NCI-H128 (cell line): ENCODE measurements around the gene BEST1.
"Not testable (repeated sequence)": the region's sequence is repeated elsewhere in the genome, so short reads cannot be mapped to it uniquely, and the experiment has no call there.

Source experiments
- DNase-seq: peaks from one replicate; lab custom pipeline; 2025; ENCODE audit not compliant: unreplicated experiment; lab: John Stamatoyannopoulos, UW

The BEST1 gene

DNA sequence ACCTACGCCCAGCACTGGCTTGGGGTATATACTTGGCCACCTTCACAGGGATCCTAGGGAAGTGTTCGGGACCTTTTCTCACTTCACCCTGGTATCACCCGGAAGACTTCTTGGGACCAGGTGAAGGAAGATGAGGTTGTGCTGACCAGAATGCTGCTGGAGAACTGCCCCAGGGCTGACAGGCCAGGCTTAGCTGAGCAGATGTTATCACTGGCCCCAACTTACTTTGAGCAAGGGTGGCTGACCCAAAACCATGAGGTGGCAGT, 12.8 kb downstream of the BEST1 start:
- DNase-seq = no peak

DNA sequence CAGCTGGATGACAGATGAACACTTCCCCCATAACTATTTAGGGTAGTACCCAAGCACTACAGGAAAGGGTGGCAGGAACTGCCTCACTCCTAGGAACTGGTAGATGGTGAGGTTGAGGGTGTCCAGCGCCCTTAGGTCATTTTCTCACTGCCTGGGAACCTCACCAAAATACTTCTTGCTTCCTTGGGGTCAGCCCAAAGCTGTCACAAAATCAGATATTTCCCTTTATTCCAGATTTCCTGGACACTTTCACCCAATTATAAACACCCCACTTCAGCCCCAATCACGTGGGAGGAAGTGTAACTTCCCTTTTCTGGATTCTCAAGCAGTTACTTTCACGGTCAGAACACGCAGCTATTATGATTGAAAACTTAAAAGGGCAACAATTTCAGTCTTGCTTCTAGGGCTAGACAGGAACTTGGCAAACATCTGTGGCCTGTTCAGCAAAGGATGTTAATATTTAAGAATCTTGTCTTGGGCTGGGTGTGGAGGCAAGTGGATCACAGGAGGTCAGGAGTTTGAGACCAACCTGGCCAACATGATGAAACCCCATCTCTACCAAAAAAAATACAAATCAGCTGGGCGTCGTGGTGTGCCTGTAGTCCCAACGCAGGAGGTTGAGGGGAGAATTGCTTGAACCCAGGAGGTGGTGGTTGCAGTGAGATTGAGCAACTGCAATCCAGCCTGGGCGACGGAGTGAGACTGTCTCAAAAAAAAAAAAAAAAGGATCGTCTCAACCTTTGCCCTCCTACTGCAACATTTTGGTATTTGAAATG, 13.3 kb downstream of the BEST1 start:
- DNase-seq = no peak

DNA sequence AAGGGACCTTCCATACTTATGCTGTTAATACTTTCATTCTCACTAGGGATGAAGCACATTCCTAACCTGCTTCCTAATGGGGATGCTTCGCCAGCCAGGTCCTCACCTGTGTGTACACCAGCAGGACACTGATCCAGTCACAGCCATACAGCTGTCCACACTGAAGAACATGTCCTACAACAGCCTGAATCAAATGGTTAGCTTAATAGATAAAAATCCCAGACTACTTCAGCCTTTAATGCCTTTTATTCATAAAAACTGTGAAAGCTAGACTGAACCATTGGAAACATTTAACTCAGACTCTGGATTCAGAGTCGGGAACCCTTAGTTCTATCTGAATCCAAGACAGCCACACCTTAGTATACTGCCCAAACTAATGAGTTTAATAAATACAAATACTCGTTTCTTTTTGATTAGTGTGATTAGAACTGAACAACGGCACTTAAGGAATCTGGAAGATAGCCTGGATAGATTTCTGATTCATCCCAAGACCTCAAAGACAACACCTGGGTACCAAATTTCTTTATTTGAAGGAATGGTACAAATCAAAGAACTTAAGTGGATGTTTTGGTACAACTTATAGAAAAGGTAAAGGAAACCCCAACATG, 14.0 kb downstream of the BEST1 start:
- no peak for DNase-seq

DNA sequence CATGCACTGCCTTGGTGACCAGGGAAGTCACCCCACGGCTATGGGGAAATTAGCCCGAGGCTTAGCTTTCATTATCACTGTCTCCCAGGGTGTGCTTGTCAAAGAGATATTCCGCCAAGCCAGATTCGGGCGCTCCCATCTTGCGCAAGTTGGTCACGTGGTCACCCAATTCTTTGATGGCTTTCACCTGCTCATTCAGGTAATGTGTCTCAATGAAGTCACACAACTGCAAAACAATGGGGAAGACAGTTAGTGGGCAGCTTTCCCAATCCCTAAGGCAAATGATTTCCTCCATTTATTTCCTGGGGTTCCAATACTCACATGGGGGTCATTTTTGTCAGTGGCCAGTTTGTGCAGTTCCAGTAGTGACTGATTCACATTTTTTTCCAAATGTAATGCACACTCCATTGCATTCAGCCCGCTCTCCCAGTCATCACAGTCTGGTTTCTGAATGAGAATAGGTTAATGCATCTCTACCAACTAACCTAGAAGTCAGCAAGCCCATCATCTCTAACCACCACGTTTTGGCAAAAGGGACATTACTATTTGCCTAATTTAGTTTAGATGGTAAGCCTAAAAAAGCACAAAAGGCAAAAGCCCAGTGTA, 14.6 kb downstream of the BEST1 start:
- DNase-seq = not testable (repeated sequence)

DNA sequence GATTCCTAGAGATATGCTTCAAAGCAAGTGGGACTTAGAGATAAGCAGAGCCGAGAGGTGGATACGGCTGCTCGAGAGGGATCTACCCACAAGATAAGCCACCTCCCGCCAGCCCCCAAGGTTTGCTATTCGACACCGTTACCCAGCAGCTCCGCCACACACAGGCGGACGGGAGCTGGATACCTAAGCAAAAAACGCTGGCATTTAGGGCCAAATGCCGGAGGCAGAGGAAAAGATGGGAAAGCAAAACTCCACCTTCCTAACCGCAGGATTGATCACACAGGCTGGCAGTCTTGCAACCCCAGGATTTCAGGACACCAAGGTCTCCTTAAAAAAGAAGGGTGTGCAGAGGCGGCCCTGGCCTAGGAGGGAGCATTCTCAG, 16.6 kb downstream of the BEST1 start:
- DNase-seq = no peak

DNA sequence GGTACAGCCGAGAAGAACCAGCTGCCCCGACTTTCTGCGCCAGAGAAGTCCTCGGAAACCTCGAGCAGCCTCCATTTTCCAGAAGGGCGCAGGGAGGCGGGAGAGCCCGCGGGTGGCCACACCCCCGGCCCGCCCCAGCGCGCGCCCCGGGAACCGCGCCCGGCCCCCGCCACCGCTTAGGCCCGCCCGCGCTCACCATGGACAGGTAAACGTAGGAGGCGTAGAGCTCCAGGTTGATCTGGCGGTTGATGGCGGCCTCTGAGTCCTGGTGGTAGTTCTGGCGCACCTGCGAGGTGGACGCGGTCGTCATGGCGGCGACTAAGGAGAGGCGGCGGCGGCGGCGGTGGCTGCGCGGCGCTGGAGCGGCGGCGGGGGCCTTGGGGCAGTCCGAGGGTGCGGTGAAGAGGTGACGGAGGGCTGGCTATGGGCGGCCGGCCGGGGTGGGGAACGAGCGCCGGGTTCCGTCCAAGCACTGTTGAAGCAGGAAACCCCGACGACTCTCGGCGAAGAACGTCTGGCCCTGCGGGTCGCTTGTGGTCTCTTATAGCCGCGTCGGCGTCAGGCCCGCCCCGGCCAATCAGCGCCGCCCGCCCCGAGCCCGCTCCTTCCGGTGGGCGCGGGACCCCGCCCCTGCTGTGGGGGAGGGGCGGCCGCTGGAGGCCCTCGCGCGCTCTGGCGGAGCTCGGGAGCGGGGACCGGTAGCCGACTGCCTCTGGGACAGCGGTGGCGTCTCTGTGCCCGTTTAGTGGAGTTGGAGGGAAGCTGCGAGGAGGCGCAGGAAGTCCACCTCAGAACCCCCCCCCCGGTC, 17.2 kb downstream of the BEST1 start, which contains the start of gene FTH1:
Gene FTH1 (minus strand): TSS at position 519 of the 808 bp plus-strand sequence. CDS start 209 bp downstream, at position 310.
- peak; percentile 85 for DNase-seq

DNA sequence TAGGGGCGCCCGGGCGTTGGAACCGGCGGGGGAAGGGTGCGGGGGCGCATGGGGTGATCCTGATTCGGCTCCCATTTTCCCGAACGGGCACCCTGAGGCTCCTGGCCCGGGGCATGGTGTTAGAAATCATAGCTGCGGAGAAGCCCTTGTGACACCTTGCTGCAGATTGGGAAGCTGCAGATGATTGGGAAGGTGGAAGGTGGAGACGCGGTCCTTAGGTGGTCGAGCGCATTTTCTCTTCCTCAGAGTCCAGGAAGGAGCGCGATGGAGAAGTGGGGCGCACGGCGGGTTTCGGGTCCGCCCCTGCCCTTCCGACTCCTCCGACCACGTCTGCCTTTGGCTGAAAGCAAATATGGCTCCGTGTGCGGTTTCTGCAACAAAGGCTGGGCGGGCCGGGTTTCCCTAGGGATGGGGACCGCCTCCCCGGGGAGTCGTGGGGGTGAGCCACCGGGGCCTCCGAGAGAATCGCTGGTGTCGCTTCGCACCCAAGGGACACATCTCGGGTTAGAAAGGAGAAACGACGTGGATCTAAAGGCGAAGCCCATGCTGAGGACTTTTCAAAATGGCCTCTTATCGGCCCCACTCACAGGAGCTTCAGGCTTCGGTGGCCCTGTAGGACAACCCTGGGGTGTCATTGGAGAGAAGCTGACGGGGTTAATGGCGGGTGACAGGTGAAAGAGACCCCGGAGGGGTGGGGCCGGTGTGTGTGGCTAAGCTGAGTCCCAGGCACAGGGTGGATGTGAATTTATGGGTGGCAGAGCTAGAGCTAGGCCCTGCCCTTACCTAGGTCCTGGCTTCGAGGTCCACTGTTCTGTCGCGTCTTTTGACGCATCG, 18.0 kb downstream of the BEST1 start:
- no peak for DNase-seq

DNA sequence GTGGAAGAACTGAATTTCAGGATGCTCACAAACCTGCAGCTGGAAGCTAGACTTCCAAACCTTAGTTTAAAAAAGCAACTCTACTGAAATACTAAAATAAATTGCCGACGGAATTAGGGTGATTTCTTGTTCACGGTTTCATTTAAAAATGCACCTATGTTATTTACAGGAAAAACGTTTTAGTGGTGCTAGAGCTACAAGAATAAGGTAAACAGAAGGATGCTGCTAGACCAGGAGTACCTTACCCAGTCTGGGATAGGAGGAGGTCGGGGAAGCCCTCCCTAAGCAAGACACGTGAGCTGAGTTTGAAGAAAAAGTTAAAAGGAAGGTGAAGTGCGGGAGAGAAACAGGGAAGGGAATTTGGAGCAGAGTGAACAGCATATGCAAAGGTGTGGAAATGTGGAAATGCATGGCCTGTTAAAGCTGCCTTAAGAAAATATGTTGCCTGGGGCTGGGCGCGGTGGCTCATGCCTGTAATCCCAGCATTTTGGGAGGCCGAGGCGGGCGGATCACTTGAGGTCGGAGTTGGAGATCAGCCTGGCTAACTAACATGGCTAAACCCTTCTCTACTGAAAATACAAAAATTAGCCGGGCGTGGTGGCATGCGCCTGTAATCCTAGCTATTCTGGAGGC, 18.7 kb downstream of the BEST1 start:
- no peak for DNase-seq

DNA sequence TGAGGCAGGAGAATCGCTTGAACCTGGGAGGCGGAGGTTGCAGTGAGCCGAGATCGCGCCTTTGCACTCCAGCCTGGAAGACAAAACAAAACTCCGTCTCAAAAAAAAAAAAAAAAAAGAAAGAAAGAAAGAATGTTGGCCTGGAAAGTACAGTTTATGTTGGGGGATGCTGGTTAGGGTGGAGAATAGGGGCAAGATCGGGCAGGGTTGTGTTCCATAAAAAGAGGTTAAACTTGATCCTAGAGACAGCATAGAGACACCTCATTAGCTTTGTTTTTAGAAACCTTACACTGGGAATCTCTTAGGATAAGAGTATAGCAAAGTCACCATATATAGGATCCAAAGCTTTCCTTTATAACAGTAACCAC, 19.2 kb downstream of the BEST1 start:
- DNase-seq = no peak

DNA sequence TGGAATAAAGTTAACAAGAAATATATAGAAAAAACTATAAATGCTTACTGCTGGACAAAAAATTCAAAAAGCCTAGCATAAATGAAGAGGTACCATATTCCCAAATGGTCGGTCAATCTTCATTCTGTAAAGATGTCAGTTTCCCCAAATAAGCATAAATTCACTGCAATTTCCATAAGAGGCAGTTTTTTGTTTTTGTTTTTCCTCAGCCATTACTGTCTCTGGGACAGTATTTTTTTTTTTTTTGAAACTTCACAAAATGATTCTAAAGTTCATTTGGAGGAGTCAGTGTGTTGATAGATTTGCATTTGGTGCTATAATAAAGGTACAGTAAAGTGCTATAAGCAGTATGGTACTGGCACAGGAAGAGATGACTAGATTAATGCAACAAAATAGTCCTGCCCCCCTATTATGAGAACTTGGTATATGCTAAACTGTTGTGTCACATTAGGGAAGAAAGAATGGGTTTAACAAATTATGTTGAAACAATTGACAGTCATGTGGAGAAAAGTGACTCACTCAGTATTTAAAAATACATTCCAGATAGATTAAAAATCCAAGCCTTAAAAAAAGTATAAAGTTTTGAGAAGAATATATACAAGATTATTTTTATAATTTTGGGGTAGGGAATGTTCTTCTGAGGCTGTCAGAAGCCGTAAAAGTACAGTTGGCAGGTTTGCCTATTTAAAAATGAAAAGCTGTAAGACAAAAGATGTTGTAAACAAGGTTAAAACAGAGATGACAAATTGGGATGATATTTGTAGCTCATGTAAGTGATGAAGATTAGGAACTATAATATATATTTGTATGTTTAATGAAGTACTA, 19.9 kb downstream of the BEST1 start:
- DNase-seq = no peak

DNA sequence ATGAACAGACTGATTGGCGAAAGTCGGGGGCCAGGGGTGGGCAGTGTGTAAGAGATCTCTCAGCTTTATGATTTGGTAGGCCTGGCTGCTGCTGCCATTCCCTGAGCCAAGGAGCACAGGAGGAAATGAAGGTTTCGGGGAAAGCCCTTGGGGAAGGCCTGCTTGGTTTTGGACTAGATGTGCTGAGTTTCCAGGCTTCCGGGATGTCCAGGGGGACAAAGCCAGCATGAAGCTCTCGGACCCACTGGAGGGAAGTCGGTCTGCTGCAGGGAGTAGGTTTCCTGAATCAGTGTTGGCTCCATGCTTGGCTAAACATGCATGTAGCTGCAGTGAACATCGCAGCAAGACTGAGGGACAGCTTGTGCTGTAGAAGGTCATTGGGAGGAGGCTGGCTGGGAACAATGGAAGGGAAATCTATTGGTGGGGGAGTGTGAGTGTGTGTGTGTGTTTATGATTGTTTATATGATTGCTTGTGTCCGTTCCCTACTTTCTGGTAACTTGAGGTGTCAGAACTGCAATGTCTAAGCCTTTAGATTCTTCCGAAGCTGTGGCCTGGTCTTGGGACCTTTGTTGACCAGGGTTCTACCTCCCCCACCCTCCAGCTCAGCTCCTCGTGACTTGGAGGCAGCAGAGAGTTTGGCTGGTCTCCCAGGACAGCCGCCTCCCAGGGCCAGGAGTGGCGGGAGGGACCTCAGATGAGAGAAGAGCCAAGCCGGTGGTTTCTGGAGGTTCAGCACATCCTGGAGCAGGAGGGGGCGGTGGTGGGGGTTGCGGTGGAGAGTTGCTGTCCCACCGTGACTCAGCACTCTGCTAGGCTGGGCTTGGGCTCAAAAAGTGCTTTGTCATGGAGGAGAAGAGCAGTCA, 21.3 kb downstream of the BEST1 start:
- DNase-seq = no peak

DNA sequence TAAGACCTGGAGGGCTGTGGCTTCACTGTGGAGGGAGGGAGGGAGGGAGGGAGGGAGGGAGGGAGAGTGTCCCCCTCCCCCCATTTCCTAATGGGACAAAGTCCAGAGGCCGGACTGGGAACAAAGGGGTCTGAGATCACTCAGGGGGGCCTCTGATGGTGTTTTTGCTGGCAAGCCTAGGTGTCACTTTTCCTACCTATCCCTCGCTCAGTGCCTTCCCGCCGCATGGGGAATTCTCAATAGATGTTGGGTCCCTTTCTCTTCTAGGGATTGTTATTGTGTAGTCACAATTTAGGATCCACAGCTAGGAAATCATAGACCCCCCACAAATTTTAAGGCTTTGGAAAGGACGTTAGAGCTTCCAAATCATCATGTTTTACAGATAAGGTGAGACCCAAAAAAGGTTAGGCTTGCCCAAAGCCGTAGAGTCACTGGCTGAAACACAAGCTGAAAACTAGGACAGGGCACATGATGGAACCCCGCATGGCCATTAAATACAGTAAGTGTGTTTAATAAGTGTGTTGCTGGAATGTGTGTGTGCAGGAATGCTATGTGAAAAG, 22.0 kb downstream of the BEST1 start:
- DNase-seq = no peak

DNA sequence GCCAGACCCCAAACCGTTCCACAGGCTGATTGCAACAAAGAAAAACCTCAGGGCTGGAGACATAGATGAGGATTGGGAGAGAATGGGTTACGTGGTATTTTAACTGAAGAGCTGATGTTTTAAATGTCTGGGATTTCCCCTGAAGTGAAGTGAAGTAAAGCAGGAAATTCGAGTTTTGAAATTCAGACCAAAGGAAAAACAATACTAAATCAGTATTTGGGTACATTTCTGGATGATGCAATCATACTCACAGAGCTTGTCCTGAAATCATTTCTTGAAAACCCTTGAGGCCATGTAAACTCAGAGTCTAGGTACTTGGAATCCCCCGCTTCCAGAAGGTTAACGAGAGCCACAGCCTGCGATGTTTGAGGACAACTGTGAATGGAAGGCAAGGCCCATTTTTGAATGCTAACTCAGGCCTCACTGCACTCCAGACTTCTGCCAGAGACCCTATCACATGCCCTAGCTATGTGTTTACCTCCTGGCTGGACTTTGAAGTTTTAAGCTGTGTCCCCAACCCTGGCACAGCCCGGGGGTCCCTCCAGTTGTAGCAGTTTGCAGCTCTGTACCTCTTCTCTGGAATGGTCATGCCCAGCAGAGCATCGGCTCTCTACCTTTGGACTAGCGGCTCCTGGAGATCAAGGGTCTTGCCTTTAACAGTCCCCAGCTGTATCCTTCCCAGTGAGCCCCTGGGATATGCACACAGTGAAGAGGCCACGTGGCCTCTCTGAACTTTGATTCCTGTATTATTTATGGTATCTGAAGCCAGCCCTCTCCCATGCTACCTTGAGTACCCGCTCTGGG, 22.7 kb downstream of the BEST1 start:
- DNase-seq = no peak

DNA sequence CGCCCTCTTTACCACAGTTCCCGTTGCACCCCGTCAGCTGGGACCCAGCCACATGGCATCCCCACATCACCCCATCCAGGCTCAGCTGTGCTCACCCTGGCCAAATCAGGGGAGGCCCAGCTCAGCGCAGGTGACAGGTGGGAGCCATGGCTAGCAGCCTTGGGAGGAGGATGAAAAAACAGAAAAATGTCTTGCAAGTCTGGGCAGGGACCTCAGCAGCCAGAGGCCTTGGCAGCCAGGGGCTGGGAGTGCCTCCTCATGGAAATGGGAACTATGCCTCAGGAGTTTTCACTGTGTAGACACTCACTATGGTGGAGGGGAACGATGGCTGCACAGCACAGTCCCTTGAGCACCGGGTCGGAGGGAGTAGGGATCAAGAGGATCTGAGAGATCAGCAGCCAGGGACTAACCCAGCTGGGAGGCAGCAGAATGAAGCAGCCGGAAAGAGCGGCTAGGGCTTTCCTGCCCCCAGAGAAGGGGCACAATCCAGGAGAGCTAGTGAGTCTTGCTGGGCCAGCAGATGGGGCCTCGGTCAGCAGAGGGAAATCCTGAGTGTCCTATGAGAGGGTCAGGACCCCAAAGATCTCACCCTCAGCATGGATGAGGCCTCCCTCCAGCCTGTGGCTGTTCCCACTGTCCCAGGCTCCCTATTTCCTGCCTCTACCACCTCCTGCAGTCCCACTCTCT, 23.5 kb downstream of the BEST1 start:
- DNase-seq = no peak

DNA sequence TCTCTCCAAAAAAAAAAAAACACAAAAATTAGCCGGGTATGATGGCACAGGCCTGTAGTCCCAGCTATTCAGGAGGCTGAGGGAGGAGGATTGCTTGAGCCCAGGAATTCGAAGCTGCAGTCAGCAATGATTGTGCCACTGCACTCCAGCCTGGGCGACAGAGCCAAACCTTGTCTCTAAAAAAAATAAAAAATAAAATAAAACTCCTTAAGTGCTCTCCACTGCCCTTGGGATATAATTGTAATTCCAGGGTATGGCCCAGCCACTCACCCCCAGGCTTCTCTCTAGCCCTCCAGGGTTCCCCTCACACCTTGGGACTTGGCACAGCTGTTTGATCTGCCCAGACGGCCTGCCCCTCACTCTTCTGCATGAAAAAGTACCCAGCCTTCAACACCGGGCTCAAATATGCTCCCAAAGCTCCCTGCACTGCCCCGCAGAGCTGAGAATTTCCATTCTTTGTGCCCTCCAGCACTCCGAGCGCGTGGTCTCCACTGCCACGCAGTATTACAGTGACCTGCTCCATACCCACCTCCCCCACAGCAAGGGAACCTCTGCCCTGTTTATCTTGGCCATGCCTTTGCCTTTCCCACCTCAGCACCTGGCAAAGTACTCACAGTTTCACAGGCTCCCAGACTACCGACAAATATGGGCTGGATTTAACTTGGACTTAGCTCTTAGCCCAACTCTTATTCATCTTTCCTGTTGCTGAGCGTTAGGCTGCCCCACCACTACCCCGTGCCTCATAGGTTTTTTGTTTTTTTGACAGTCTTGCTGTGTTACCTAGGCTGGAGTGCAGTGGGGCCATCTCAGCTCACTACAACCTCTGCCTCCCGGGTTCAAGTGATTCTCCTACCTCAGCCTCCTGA, 24.8 kb downstream of the BEST1 start:
- DNase-seq = no peak
